ENCODE results near the gene PPP6R3.
"Not testable (repeated sequence)": the region's sequence is repeated elsewhere in the genome, so short reads cannot be mapped to it uniquely, and the experiment has no call there.

GRCh38 chr11:68434159-68434558, 26.4 kb upstream of the PPP6R3 start:
- not testable (repeated sequence) for TF ChIP-seq CTCF (conservative IDR thresholded peaks at IDR 0.05; ENCODE audit: low read depth, low read length); EZH2 (IDR thresholded peaks at IDR 0.05; ENCODE audit: borderline replicate concordance, low read depth, low read length, poor library complexity, severe bottlenecking)
